GM12878 (cell line): ENCODE measurements around the gene ZNF200. TPM values are rescaled to one million over a fixed set of nuclear protein-coding genes. Genes with fewer than 3 reads are reported as not detected.

ENCODE experiments used
- ATAC-seq: fragments of 200-7000 bp; cut with Tn5 transposase; 3 replicates; pipeline ENCODE4 v1.9.1; 2020; ENCODE audit warnings: mild to moderate bottlenecking, moderate library complexity
- BruUV-seq: library from RNA; stranded (reverse); fragments of 400-500 nt; replicated peaks from 2 replicates; lab custom pipeline; 2021; lab: Mats Ljungman, UMichigan
- CTCF ChIA-PET: fragments of 300-600 bp; sonication (Branson Sonifier 250); formaldehyde crosslinking; extraction: SDS; loops from one replicate; lab custom pipeline; 2021; ENCODE audit warnings: inconsistent platforms; lab: Yijun Ruan, JAX
- POLR2A ChIA-PET: fragments of 350-600 bp; formaldehyde crosslinking; extraction: SDS; loops from one replicate; lab custom pipeline; 2021; ENCODE audit warnings: inconsistent platforms; lab: Charles Lee
- RAD21 ChIA-PET: fragments of 300-600 bp; sonication (Branson Sonifier 250); formaldehyde crosslinking; loops from one replicate; lab custom pipeline; 2023; ENCODE audit warnings: antibody characterized with exemption; ENCODE audit not compliant: unreplicated experiment; lab: Charles Lee
- SMC1A ChIA-PET: fragments of 300-600 bp; sonication (Branson Sonifier 250); formaldehyde crosslinking; loops from one replicate; lab custom pipeline; 2023; ENCODE audit not compliant: unreplicated experiment, uncharacterized antibody; lab: Charles Lee
- DNase-seq: peaks from one replicate; pipeline ENCODE4 v3.0.0-alpha.2; 2011; ENCODE audit warnings: low read depth, low spot score
- FAIRE-seq: peaks from 3 replicates; lab custom pipeline; 2011; peaks lifted over from hg19 to GRCh38; lab: Jason Lieb, UNC
- H2AFZ ChIP-seq: 2 replicates; pipeline ENCODE4 v1.6.0; 2011; ENCODE audit warnings: low read depth, low read length, control low read depth; ENCODE audit not compliant: control insufficient read depth
- H3K27ac ChIP-seq: 2 replicates; pipeline ENCODE4 v1.5.1; 2011; ENCODE audit warnings: control low read depth; ENCODE audit not compliant: control insufficient read depth, insufficient read depth
- H3K27me3 ChIP-seq, 2 experiments: replicated peaks in 1 of 2; 2 replicates each; pipeline versions ENCODE4 v1.6.0 to v1.6.1; 2011; ENCODE audit warnings: low read length in 1 of 2; ENCODE audit not compliant: control insufficient read depth in 2 of 2, insufficient read depth in 2 of 2
- H3K36me3 ChIP-seq, 2 experiments: 2 replicates each; pipeline ENCODE4 v1.5.1; 2011; ENCODE audit warnings: low read length in 1 of 2; ENCODE audit not compliant: control insufficient read depth in 2 of 2, insufficient read depth in 2 of 2
- H3K4me1 ChIP-seq: 2 replicates; pipeline ENCODE4 v1.6.1; 2011; ENCODE audit warnings: mild to moderate bottlenecking, low read length, moderate library complexity, mixed read lengths; ENCODE audit not compliant: control insufficient read depth, insufficient read depth
- H3K4me2 ChIP-seq: 2 replicates; pipeline ENCODE4 v1.6.0; 2011; ENCODE audit warnings: control low read depth; ENCODE audit not compliant: control insufficient read depth, insufficient read depth
- H3K4me3 ChIP-seq: fragments of 200-600 bp; sonication (generic); 2 replicates; pipeline ENCODE4 v1.5.1; 2016
- H3K79me2 ChIP-seq: 2 replicates; pipeline ENCODE4 v1.6.0; 2011; ENCODE audit warnings: low read length; ENCODE audit not compliant: control insufficient read depth, insufficient read depth
- H3K9ac ChIP-seq: 2 replicates; pipeline ENCODE4 v1.8.0; 2011; ENCODE audit warnings: low read length, control low read depth, mixed read lengths; ENCODE audit not compliant: control insufficient read depth, insufficient read depth
- H3K9me3 ChIP-seq: replicated peaks from 3 replicates; pipeline ENCODE4 v1.5.1; 2011; ENCODE audit warnings: mild to moderate bottlenecking, low read length; ENCODE audit not compliant: control insufficient read depth, insufficient read depth
- H4K20me1 ChIP-seq: 2 replicates; pipeline ENCODE4 v1.6.0; 2011; ENCODE audit not compliant: control insufficient read depth, insufficient read depth
- ATF7 ChIP-seq: fragments of 450-650 bp; IDR thresholded peaks from 2 replicates; pipeline ENCODE4 v1.6.1; 2016; ENCODE audit warnings: low read depth, mild to moderate bottlenecking
- E2F4 ChIP-seq: IDR thresholded peaks from 2 replicates; pipeline ENCODE4 v1.6.1; 2012; ENCODE audit warnings: low read depth, low read length, improper control_type of control experiment
- E4F1 ChIP-seq: fragments of 450-650 bp; IDR thresholded peaks from 2 replicates; pipeline ENCODE4 v1.6.1; 2018; ENCODE audit warnings: borderline replicate concordance, mild to moderate bottlenecking; ENCODE audit not compliant: partially characterized antibody
- FOXM1 ChIP-seq: IDR thresholded peaks from 2 replicates; pipeline ENCODE4 v1.6.1; 2012; ENCODE audit warnings: low read depth, mild to moderate bottlenecking, inconsistent platforms, low read length, moderate library complexity
- GATAD2B ChIP-seq: fragments of 450-650 bp; conservative IDR thresholded peaks from 2 replicates; pipeline ENCODE4 v1.6.1; 2017; ENCODE audit warnings: low read depth, mild to moderate bottlenecking, moderate library complexity
- JUNB ChIP-seq: IDR thresholded peaks from 2 replicates; pipeline ENCODE4 v1.6.1; 2016; ENCODE audit warnings: antibody characterized with exemption, mild to moderate bottlenecking
- KDM1A ChIP-seq: fragments of 200-600 bp; sonication (generic); IDR thresholded peaks from 2 replicates; pipeline ENCODE4 v1.6.1; 2016; ENCODE audit warnings: borderline replicate concordance
- NFXL1 ChIP-seq: fragments of 450-650 bp; IDR thresholded peaks from 2 replicates; pipeline ENCODE4 v1.6.1; 2017; ENCODE audit warnings: antibody characterized with exemption, mild to moderate bottlenecking, borderline replicate concordance
- NFYA ChIP-seq: IDR thresholded peaks from 2 replicates; pipeline ENCODE4 v1.6.1; 2011; ENCODE audit warnings: low read depth, mild to moderate bottlenecking, low read length, improper control_type of control experiment, borderline replicate concordance
- NR2C1 ChIP-seq: fragments of 450-650 bp; IDR thresholded peaks from 2 replicates; pipeline ENCODE4 v1.6.1; 2017; ENCODE audit warnings: antibody characterized with exemption, mild to moderate bottlenecking, moderate library complexity
- PAX8 ChIP-seq: fragments of 450-650 bp; IDR thresholded peaks from 2 replicates; pipeline ENCODE4 v1.6.1; 2017; ENCODE audit warnings: mild to moderate bottlenecking, moderate library complexity
- RAD51 ChIP-seq: fragments of 450-650 bp; IDR thresholded peaks from 2 replicates; pipeline ENCODE4 v1.6.1; 2016; ENCODE audit warnings: moderate library complexity, mild to moderate bottlenecking, inconsistent platforms
- SMAD5 ChIP-seq: IDR thresholded peaks from 2 replicates; pipeline ENCODE4 v1.6.1; 2016; ENCODE audit warnings: antibody characterized with exemption, low read depth
- WGBS: methylation state at CpG from one replicate; pipeline ENCODE4 v1.1.6; 2016; ENCODE audit warnings: low lambda C conversion rate; ENCODE audit not compliant: insufficient replicate concordance, insufficient coverage; ENCODE audit errors: missing lambda C conversion rate; 5-methylcytosine and 5-hydroxymethylcytosine counted together
- in situ Hi-C: fragments of 300-500 bp; cut with MboI; formaldehyde crosslinking; loops from 9 replicates; pipeline ENCODE4 v1.14.3; 2018; ENCODE audit warnings: mixed read lengths
- intact Hi-C: fragments of 100-400 bp; cut with micrococcal nuclease; formaldehyde crosslinking; loops from one replicate; pipeline ENCODE4 v1.14.2; 2022; ENCODE audit not compliant: unreplicated experiment
- polyA plus RNA-seq, 11 experiments: library from polyadenylated mRNA; depleted of rRNA in 4 of 11; unstranded in 6 of 11; stranded (reverse) in 5 of 11; fragments of >200 nt; fragmentation: Nextera tagmentation in 4 of 11; fragmentation: Illumina TruSeq in 1 of 11; extraction: Ambion mirVana in 4 of 11; extraction: Trizol in 1 of 11; gene quantifications; 1 replicate in 1 of 11; 2 replicates in 10 of 11; pipeline versions ENCODE4 v1.2.1 to v1.2.3, GENCODE V29; 2011 to 2016; ENCODE audit warnings: inconsistent platforms in 2 of 11, missing spikeins in 2 of 11, low read depth in 1 of 11
- total RNA-seq, 4 experiments: library from RNA; depleted of rRNA in 3 of 4; stranded (reverse); fragments of >200 nt in 3 of 4; fragmentation: Illumina TruSeq in 1 of 4; extraction: Trizol in 1 of 4; gene quantifications; 2 replicates each; pipeline versions ENCODE4 v1.2.1 to v1.2.3, GENCODE V29; 2013 to 2021

The ZNF200 gene
- total and polyA plus RNA-seq, 10 of the 15 experiments (the other 5 are each of a cell fraction or from before 2014, with no cell fraction given): 4.0 to 13.9 (median 9.6) TPM

GRCh38 chr16:3179651-3180050 lies 55.3 kb downstream of the ZNF200 start:
- no peaks in the 10 kb centered on the region for H3K9me3 ChIP-seq
- no TSS peak for BruUV-seq
- no peaks in the 10 kb centered on the region for H3K36me3 ChIP-seq
- TF ChIP-seq PAX8: no peak
- TF ChIP-seq GATAD2B: no peak
- no peak for TF ChIP-seq KDM1A
- no peak for TF ChIP-seq RAD51
- TF ChIP-seq JUNB: no peak
- TF ChIP-seq FOXM1: no peak
- no peak for TF ChIP-seq ATF7
- TF ChIP-seq SMAD5: no peak
- no peak for TF ChIP-seq NFYA
- TF ChIP-seq E4F1: no peak
- no peak for TF ChIP-seq NFXL1
- TF ChIP-seq E2F4: no peak
- no peak for TF ChIP-seq NR2C1
- no peak overlapping the region for H3K4me2 ChIP-seq
- ChIA-PET RAD21 (no interaction called here), SMC1A (no interaction called here), CTCF (interaction anchor here (0.6 kb wide), 1 partner anchor 149 kb away, joined by 3 read pairs; no protein-coding TSS in a partner anchor), POLR2A (interaction anchor here (0.5 kb wide), 1 partner anchor 427 kb away, joined by 3 read pairs; the partner anchor contains the start of gene SRRM2)
- no peaks in the 10 kb centered on the region for H3K79me2 ChIP-seq
- ATAC-seq (no peak), FAIRE-seq (no peak), DNase-seq (no peak)
- no peaks in the 10 kb centered on the region; a peak in 2 of 4 replicates for H3K27me3 ChIP-seq
- no peak overlapping the region for H3K27ac ChIP-seq
- H2AFZ ChIP-seq: no peak overlapping the region
- no peak overlapping the region for H3K9ac ChIP-seq
- H4K20me1 ChIP-seq: no peaks in the 10 kb centered on the region
- 39% methylated on average over 8 of the region's 8 CpGs for WGBS
- peaks cover 12% of the 10 kb centered on the region; the same call in 1 of the 2 replicates for H3K4me1 ChIP-seq
- no peak overlapping the region for H3K4me3 ChIP-seq
- in situ Hi-C loops (no loop called here), intact Hi-C loops (no loop called here)
